Thyroid gland (tissue), 4 donors: ENCODE data around the gene DOK4.

Source experiments
- CTCF ChIP-seq, 6 experiments: fragments of 200-600 bp in 3 of 6; fragments of 450-650 bp in 3 of 6; sonication (generic) in 3 of 6; IDR thresholded peaks; one replicate each; pipeline ENCODE4 v1.5.1; 2016 to 2019; ENCODE audit warnings: antibody characterized with exemption in 6 of 6, mild to moderate bottlenecking in 2 of 6, inconsistent platforms in 1 of 6, moderate library complexity in 1 of 6
- POLR2A ChIP-seq, 2 donors: fragments of 450-650 bp; IDR thresholded peaks; one replicate each; pipeline ENCODE4 v1.6.1; 2017; ENCODE audit warnings: antibody characterized with exemption in 2 of 2, mild to moderate bottlenecking in 2 of 2, moderate library complexity in 1 of 2

- TF ChIP-seq POLR2A (IDR thresholded peaks at IDR 0.05) (no peak), CTCF (IDR thresholded peaks at IDR 0.05) (no peak)
These were observed 7.5 kb upstream of the DOK4 start for GRCh38 chr16:57493767-57494166.
